Activated CD8-positive, alpha-beta memory T cell treated with anti-CD3 and anti-CD28 coated beads, Interleukin-2, amount 50 U/mL, for 4 hours (primary cell): ENCODE results near the gene OR5K4.

Experiments used
- DNase-seq: peaks from one replicate; pipeline ENCODE4 v3.0.0-alpha.2; 2020

Gene OR5K4

GRCh38 chr3:98353554-98353953, at the start of gene OR5K4:
Gene OR5K4 (plus strand): TSS chr3:98353854. CDS start chr3:98353854, 0 bp downstream.
- no peak for DNase-seq

GRCh38 chr3:98322101-98322500, 31.6 kb upstream of the OR5K4 start:
- DNase-seq: no peak

GRCh38 chr3:98322686-98323085, 31.0 kb upstream of the OR5K4 start:
- no peak for DNase-seq

- no peak for DNase-seq
These were observed 30.2 kb upstream of the OR5K4 start for GRCh38 chr3:98323425-98323824.

GRCh38 chr3:98325055-98325454, 28.6 kb upstream of the OR5K4 start:
- DNase-seq: no peak

GRCh38 chr3:98326105-98326893, 27.4 kb upstream of the OR5K4 start:
- no peak for DNase-seq

GRCh38 chr3:98326945-98327344, 26.7 kb upstream of the OR5K4 start:
- no peak for DNase-seq

- no peak for DNase-seq
These were observed 24.7 kb upstream of the OR5K4 start for GRCh38 chr3:98328933-98329332.

GRCh38 chr3:98329392-98330124, 24.1 kb upstream of the OR5K4 start:
- peak; percentile 25 for DNase-seq

- DNase-seq: no peak
These were observed 22.3 kb upstream of the OR5K4 start for GRCh38 chr3:98331329-98331728.

GRCh38 chr3:98333989-98334606, 19.6 kb upstream of the OR5K4 start:
- no peak for DNase-seq

- no peak for DNase-seq
These were observed 14.6 kb upstream of the OR5K4 start for GRCh38 chr3:98339031-98339430.

- no peak for DNase-seq
These were observed 11.9 kb upstream of the OR5K4 start for GRCh38 chr3:98341758-98342157.

- DNase-seq: no peak
These were observed 9.8 kb upstream of the OR5K4 start for GRCh38 chr3:98343647-98344507.

GRCh38 chr3:98350082-98350481, 3.6 kb upstream of the OR5K4 start:
- DNase-seq: no peak

GRCh38 chr3:98359250-98359649, 5.6 kb downstream of the OR5K4 start:
- DNase-seq: no peak

GRCh38 chr3:98359993-98360675, 6.5 kb downstream of the OR5K4 start:
- DNase-seq: no peak

GRCh38 chr3:98360681-98361080, 7.0 kb downstream of the OR5K4 start:
- no peak for DNase-seq

GRCh38 chr3:98361289-98361688, 7.6 kb downstream of the OR5K4 start:
- DNase-seq: no peak

GRCh38 chr3:98367464-98368246, 14.0 kb downstream of the OR5K4 start:
- DNase-seq: no peak

GRCh38 chr3:98371186-98371585, 17.5 kb downstream of the OR5K4 start:
- DNase-seq: no peak
